ENCODE measurements around the gene ZFP90. TPM values are rescaled to one million over a fixed set of nuclear protein-coding genes. Genes with fewer than 3 reads are reported as not detected.
A peak's percentile ranks its signal among the peaks of the same experiment; 100 is the strongest.

The ZFP90 gene
- total and polyA plus RNA-seq, 2 experiments from 2014 or later: 10.9 to 13.4 TPM

DNA sequence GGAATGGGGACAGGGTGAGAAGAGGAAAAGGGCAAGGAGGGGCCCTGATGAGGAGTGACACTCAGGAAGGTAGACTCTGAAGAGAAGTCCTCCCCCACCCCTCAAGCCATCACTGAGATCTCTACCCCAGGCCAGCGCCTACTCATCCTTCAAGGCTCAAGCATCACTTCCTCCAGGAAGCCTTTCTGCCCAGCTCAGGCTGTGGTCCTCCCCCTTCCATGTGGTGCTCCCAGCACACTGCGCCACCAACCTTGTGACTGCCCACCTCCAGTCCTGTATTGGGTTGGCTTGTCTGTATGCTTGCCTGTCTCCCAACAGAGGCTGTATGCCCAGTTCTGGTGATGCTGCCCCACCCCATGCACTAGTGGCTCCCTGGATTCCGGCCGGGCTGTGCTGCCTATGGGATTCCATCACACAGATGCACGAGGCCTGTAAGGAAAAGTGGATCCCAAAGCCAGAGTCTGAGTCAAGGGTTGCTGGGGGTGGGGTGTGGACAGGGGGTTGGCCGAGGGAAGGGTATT is 19.8 kb upstream of the ZFP90 start:
- Histone ChIP-seq H3K79me2 (no peaks in the 10 kb centered on the region), H3K27ac (no peak overlapping the region), H3K4me3 (no peak overlapping the region), H3K9me3 (ENCODE audit: low read depth) (no peaks in the 10 kb centered on the region), H2AFZ (no peak overlapping the region), H4K20me1 (ENCODE audit: insufficient read depth, poor library complexity, severe bottlenecking) (no peaks in the 10 kb centered on the region), H3K27me3 (no peaks in the 10 kb centered on the region), H3K4me2 (no peak overlapping the region), H3K4me1 (ENCODE audit: insufficient read depth) (no peaks in the 10 kb centered on the region), H3K36me3 (replicated peaks; ENCODE audit: insufficient read depth, low read depth) (no peaks in the 10 kb centered on the region), H3K9me2 (replicated peaks; ENCODE audit: insufficient read depth) (no peaks in the 10 kb centered on the region)
- no peak for TF ChIP-seq EZH2 (IDR thresholded peaks at IDR 0.05; ENCODE audit: borderline replicate concordance)
- no peak for TF ChIP-seq EZH2phosphoT487 (IDR thresholded peaks at IDR 0.05; ENCODE audit: low read depth, severe bottlenecking, unreplicated experiment)
- TF ChIP-seq, protein P1, sequence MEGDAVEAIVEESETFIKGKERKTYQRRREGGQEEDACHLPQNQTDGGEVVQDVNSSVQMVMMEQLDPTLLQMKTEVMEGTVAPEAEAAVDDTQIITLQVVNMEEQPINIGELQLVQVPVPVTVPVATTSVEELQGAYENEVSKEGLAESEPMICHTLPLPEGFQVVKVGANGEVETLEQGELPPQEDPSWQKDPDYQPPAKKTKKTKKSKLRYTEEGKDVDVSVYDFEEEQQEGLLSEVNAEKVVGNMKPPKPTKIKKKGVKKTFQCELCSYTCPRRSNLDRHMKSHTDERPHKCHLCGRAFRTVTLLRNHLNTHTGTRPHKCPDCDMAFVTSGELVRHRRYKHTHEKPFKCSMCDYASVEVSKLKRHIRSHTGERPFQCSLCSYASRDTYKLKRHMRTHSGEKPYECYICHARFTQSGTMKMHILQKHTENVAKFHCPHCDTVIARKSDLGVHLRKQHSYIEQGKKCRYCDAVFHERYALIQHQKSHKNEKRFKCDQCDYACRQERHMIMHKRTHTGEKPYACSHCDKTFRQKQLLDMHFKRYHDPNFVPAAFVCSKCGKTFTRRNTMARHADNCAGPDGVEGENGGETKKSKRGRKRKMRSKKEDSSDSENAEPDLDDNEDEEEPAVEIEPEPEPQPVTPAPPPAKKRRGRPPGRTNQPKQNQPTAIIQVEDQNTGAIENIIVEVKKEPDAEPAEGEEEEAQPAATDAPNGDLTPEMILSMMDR (IDR thresholded peaks at IDR 0.05; ENCODE audit: poor library complexity): no peak
- 96% methylated on average over 6 of the region's 6 CpGs for WGBS (ENCODE audit: low lambda C conversion rate, missing lambda C conversion rate)
- DNase-seq (ENCODE audit: low spot score): no peak

DNA sequence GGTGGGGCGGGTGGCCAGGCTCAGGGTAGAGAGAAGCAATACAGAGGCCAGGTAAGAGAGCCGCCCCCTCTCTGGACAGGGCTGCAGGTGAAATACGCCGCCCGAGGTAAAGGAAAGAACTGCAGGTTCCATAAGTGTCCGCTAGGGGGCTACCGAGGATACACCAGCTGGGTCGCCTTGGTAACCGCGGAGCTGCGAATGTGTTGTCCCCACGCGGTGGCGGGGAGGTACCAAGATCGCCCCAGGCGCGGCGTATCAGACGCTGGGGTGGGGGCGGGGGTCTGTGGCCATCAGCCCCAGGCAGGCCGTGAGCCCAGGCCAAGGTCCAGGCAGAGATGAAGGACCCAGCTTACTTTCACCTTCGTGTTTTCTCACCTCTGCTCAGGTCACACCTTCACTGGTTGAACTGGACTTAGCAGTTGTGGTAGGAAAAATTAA is 18.4 kb upstream of the ZFP90 start:
- H3K79me2 ChIP-seq: no peaks in the 10 kb centered on the region
- H3K9me3 ChIP-seq (ENCODE audit: low read depth): no peaks in the 10 kb centered on the region
- peak; percentile 96 for DNase-seq (ENCODE audit: low spot score)
- no peak overlapping the region for H2AFZ ChIP-seq
- H3K27ac ChIP-seq: no peak overlapping the region
- H3K9me2 ChIP-seq (replicated peaks; ENCODE audit: insufficient read depth): no peaks in the 10 kb centered on the region
- no peaks in the 10 kb centered on the region for H3K4me1 ChIP-seq (ENCODE audit: insufficient read depth)
- TF ChIP-seq EZH2 (IDR thresholded peaks at IDR 0.05; ENCODE audit: borderline replicate concordance) (no peak), EZH2phosphoT487 (IDR thresholded peaks at IDR 0.05; ENCODE audit: low read depth, severe bottlenecking, unreplicated experiment) (no peak)
- TF ChIP-seq, protein P1 (IDR thresholded peaks at IDR 0.05; ENCODE audit: poor library complexity): peak; percentile 98
- H3K4me2 ChIP-seq: peak overlapping the region; percentile 83
- H3K27me3 ChIP-seq: no peaks in the 10 kb centered on the region
- H3K4me3 ChIP-seq: no peak overlapping the region
- H3K36me3 ChIP-seq (replicated peaks; ENCODE audit: insufficient read depth, low read depth): no peaks in the 10 kb centered on the region
- H4K20me1 ChIP-seq (ENCODE audit: insufficient read depth, poor library complexity, severe bottlenecking): no peaks in the 10 kb centered on the region
- WGBS (ENCODE audit: low lambda C conversion rate, missing lambda C conversion rate): 2% methylated on average over 22 of the region's 22 CpGs

DNA sequence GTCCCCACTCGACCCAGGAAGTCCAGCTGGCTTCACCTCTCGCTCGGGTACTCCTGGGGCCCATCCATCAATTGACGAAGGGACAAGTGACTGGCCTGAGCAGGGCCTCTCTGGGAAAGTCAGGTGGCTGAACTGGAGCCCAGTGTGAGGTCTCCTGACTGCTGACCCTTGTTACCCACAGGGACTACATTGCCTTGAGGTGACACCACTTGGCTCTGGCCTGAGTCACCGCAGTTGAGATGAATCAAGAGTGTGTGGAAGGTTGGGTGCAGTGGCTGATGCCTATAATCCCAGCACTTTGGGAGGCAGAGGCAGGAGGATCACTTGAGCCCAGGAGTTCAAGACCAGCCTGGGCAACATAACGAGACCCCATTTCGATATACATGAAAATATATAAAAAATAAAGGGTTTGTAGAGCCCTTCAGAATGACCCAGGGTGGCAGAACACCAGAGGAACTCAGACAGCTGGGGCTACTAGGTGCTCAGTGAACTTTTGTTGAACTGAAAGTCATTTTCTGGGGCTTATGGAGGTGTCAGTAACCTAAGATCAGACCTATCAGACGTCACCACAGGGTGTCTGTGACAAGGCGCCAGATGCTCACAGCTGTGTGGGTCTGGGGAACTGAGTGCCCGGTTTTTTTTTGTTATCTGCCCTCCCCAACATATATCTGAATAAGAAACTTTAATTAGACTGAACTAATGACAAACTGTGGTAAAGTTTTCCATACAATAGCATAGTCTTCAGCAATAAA is 14.8 kb upstream of the ZFP90 start:
- Histone ChIP-seq H3K4me2 (no peak overlapping the region), H3K9me2 (replicated peaks; ENCODE audit: insufficient read depth) (no peaks in the 10 kb centered on the region), H3K4me3 (no peak overlapping the region), H3K27me3 (no peaks in the 10 kb centered on the region), H4K20me1 (ENCODE audit: insufficient read depth, poor library complexity, severe bottlenecking) (no peaks in the 10 kb centered on the region), H3K36me3 (replicated peaks; ENCODE audit: insufficient read depth, low read depth) (no peaks in the 10 kb centered on the region), H2AFZ (no peak overlapping the region), H3K9me3 (ENCODE audit: low read depth) (no peaks in the 10 kb centered on the region), H3K4me1 (ENCODE audit: insufficient read depth) (no peaks in the 10 kb centered on the region), H3K27ac (no peak overlapping the region), H3K79me2 (no peaks in the 10 kb centered on the region)
- WGBS (ENCODE audit: low lambda C conversion rate, missing lambda C conversion rate): 85% methylated on average over 10 of the region's 10 CpGs
- TF ChIP-seq EZH2phosphoT487 (IDR thresholded peaks at IDR 0.05; ENCODE audit: low read depth, severe bottlenecking, unreplicated experiment) (no peak), EZH2 (IDR thresholded peaks at IDR 0.05; ENCODE audit: borderline replicate concordance) (no peak)
- TF ChIP-seq, protein P1 (IDR thresholded peaks at IDR 0.05; ENCODE audit: poor library complexity): no peak
- DNase-seq (ENCODE audit: low spot score): no peak
